GM12865 (cell line): ENCODE data around the gene KAT8.
A peak's percentile ranks its signal among the peaks of the same experiment; 100 is the strongest.
"Not testable (repeated sequence)": the region's sequence is repeated elsewhere in the genome, so short reads cannot be mapped to it uniquely, and the experiment has no call there.

Experiments
- DNase-seq: peaks from one replicate; pipeline ENCODE4 v3.0.0; 2010; ENCODE audit warnings: low read depth
- H3K4me3 ChIP-seq: 2 replicates; pipeline ENCODE4 v1.5.1; 2011; ENCODE audit warnings: mild to moderate bottlenecking, low read depth, low read length, control low read depth
- TF ChIP-seq, protein P1 (sequence below): IDR thresholded peaks from 2 replicates; pipeline ENCODE4 v1.5.1; 2011; ENCODE audit warnings: low read length, control low read depth, low read depth, inconsistent platforms; ENCODE audit not compliant: insufficient read depth; ENCODE audit errors: missing control alignments

Gene KAT8

GRCh38 chr16:31157136-31157535 lies 39.7 kb downstream of the KAT8 start:
- no peak overlapping the region for H3K4me3 ChIP-seq
- TF ChIP-seq, protein P1, sequence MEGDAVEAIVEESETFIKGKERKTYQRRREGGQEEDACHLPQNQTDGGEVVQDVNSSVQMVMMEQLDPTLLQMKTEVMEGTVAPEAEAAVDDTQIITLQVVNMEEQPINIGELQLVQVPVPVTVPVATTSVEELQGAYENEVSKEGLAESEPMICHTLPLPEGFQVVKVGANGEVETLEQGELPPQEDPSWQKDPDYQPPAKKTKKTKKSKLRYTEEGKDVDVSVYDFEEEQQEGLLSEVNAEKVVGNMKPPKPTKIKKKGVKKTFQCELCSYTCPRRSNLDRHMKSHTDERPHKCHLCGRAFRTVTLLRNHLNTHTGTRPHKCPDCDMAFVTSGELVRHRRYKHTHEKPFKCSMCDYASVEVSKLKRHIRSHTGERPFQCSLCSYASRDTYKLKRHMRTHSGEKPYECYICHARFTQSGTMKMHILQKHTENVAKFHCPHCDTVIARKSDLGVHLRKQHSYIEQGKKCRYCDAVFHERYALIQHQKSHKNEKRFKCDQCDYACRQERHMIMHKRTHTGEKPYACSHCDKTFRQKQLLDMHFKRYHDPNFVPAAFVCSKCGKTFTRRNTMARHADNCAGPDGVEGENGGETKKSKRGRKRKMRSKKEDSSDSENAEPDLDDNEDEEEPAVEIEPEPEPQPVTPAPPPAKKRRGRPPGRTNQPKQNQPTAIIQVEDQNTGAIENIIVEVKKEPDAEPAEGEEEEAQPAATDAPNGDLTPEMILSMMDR: no peak
- no peak for DNase-seq

DNA sequence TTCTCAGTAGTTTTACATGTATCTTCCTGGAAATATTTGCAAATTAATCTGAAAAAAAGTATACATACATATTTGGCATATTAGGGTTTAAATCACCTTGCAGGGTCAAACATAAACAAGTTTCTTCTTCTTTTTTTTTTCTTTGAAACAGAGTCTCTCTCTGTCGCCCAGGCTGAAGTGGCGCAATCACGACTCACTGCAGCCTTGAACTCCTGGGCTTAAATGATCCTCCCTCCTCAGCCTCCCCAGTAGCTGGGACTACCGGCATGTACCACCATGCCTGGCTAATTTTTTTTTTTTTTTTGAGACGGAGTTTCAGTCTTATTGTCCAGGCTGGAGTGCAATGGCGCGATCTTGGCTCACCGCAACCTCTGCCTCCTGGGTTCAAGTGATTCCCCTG lies 49.9 kb downstream of the KAT8 start:
- H3K4me3 ChIP-seq: no peak overlapping the region
- DNase-seq: no peak
- TF ChIP-seq, protein P1: no peak

GRCh38 chr16:31168848-31169247 lies 51.4 kb downstream of the KAT8 start:
- TF ChIP-seq, protein P1: no peak
- DNase-seq: no peak

DNA sequence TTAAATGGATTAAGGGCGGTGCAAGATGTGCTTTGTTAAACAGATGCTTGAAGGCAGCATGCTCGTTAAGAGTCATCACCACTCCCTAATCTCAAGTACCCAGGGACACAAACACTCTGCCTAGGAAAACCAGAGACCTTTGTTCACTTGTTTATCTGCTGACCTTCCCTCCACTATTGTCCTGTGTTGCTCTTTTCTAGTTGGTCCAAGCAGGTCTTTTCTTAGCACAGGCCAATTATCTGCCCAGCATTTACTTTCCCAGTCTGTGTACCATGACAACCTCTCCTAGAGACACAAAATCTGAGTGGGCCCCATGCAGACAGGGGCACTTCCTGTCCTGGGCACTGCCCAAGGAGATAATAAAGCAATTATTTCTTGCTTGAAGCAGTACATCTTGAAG lies 52.6 kb downstream of the KAT8 start:
- not testable (repeated sequence) for H3K4me3 ChIP-seq, DNase-seq

More at GRCh38 chr16:31168848-31169247, 51.4 kb downstream of the KAT8 start:
- H3K4me3 ChIP-seq: no peak overlapping the region

DNA sequence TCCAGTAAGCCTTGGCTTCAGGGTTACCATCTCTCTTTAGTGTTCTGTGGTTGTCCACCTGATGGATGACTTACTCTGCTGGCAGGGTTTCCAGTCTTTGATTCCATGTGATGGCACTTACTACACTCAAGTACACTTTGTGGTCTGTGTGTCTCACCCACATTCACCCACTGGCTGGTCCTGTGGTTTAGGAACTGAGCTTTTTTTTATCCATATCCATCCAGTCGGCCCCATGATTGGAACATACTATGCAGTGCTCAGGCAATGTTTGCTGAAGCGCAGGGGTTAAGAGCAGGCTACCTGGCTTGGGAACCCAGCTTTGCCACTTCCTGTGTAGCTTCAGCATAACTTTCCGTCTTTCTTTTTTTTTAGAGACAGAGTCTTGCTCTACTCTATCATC lies 59.7 kb downstream of the KAT8 start:
- no peak for DNase-seq
- TF ChIP-seq, protein P1: no peak
- H3K4me3 ChIP-seq: no peak overlapping the region

DNA sequence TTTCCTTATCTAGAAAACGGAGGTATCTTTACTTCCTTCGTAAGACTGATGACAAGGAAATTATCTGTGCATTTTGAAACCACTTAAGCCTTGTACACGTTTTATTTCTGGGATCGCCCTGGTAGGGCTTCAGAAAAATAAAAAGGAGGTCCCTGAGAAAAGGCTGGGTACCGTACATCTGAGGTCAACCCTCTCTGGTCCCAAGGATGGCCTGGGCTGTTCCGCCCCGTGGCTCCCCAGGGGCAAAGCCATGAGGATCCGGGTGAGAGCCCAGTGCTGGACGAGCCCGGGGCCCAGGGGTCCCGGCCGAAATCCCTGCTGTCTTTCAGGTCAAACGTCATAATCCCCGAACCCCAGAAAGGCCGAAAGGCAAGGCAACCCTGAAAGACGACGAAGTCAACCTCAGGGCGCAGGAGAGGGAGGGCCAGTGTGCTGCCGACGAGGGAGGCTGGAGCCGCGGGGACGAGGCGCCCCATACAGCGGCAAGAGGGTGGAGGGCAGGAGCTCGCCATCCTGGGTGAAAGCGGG lies 61.8 kb downstream of the KAT8 start:
- DNase-seq: no peak
- TF ChIP-seq, protein P1: no peak
- H3K4me3 ChIP-seq: peak overlapping the region; percentile 60

DNA sequence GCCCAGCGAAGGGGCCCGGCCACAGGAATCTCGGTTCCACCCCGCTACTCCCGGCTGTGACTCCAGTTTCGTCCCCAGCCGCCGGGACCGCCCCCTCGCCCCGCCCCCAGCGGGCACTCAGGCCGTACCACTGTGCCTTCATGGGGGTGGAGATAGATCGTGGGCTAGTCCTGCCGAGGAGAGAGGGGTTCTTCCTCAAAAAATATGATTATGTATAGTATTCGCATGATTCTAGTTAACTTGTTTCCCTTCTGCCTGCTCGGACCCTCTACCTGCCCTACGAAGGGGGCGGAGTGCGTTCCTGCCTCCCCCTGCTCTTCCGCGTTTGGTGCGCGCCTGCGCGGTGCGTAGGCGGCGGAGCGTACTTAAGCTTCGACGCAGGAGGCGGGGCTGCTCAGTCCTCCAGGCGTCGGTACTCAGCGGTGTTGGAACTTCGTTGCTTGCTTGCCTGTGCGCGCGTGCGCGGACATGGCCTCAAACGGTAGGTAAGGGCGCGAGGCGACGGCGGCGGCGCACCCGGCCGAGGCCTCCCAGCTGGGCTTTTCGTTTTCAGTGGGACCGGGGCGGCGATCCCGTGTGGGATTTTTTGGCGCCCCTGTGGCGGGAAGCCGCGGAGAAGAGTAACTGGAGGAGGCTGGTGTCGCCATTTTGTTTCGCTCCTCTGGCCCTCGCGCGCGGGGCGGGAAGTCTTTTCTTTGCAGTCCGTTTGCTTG lies 62.4 kb downstream of the KAT8 start, which contains the start of gene FUS:
FUS (plus strand) TSS at position 393 of the 713 bp plus-strand sequence; CDS start at position 469, 76 bp downstream.
- TF ChIP-seq, protein P1: no peak
- peak within 1 kb of the TSS; percentile 60 for H3K4me3 ChIP-seq
- peak; percentile 96 for DNase-seq
